GM13976 (cell line): Measurements from ENCODE around the gene ASAP2.

ENCODE experiments used
- DNase-seq: peaks from one replicate; pipeline ENCODE4 v3.0.0; 2012; ENCODE audit warnings: low spot score
- CTCF ChIP-seq: IDR thresholded peaks from 2 replicates; pipeline ENCODE4 v1.5.1; 2012; ENCODE audit warnings: borderline replicate concordance, mild to moderate bottlenecking; ENCODE audit not compliant: insufficient read depth; ENCODE audit errors: extremely low read depth, missing control alignments, control extremely low read depth
- in situ Hi-C: fragments of 300-500 bp; cut with MboI; formaldehyde crosslinking; loops from one replicate; pipeline ENCODE4 v1.12.0; 2022; ENCODE audit warnings: low sequenced_read_pairs, mixed read lengths, inconsistent platforms; ENCODE audit not compliant: unreplicated experiment

Gene ASAP2

GRCh38 chr2:9187620-9188214 is 18.9 kb upstream of the ASAP2 start:
- no peak for DNase-seq
- in situ Hi-C loops: no loop called here

GRCh38 chr2:9188823-9189222 is 17.8 kb upstream of the ASAP2 start:
- no peak for TF ChIP-seq CTCF
- in situ Hi-C loops: no loop called here
- no peak for DNase-seq

More at GRCh38 chr2:9187620-9188214, 18.9 kb upstream of the ASAP2 start:
- no peak for TF ChIP-seq CTCF

GRCh38 chr2:9189901-9190300 is 16.7 kb upstream of the ASAP2 start:
- TF ChIP-seq CTCF: no peak
- no peak for DNase-seq
- in situ Hi-C loops: no loop called here

- DNase-seq: no peak
- in situ Hi-C loops: no loop called here
- TF ChIP-seq CTCF: no peak
Measured at GRCh38 chr2:9191041-9191481, 15.6 kb upstream of the ASAP2 start.

GRCh38 chr2:9192712-9193111 is 13.9 kb upstream of the ASAP2 start:
- in situ Hi-C loops: no loop called here
- no peak for DNase-seq

GRCh38 chr2:9194352-9194751 is 12.3 kb upstream of the ASAP2 start:
- in situ Hi-C loops: no loop called here
- DNase-seq: no peak
- no peak for TF ChIP-seq CTCF

More at GRCh38 chr2:9192712-9193111, 13.9 kb upstream of the ASAP2 start:
- no peak for TF ChIP-seq CTCF
